HG02970 (cell line): ENCODE results near the gene MAML3.

Source experiments
- ATAC-seq: cut with Tn5 transposase; IDR thresholded peaks from one replicate; pipeline ENCODE4 v1.9.1; 2021; ENCODE audit warnings: mild to moderate bottlenecking, moderate library complexity, moderate number of reproducible peaks; ENCODE audit not compliant: unreplicated experiment, low FRiP score

Gene MAML3

DNA sequence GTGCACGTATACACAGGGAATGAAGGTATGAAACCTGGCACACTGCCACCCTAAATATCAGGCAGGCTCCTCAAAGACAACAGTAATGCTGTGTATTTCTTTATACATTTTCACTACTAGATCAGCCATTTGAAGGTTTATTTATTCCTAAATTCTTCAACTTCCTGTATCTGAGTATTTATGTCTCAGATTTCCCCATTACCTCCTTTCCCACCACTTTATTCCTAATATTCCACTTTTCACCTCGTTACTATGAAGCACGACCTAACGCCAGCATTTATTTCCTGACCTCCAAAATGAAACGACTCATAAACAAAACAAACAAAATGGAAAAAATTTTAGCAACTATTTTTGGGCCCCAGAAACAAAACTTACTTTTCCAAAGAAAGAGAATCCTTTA, 69.6 kb downstream of the MAML3 start:
- ATAC-seq: no peak

DNA sequence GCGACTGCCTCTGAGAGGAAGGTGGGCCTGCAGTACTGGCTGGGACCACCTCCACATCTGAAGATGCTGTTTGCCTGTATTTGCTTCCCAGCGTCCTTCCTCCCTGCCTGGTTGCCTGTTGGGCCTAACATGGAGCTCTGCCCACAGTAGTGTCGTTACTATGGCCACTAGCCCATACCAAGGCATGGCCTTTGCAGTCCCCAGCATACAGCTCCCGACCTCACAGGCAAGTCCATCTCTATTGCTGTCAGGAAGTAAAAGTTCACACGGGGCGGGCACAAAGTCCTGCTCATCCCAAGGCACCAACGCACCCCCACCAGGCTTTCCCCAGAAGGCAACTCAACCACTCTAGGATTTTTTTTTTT, 71.6 kb downstream of the MAML3 start:
- no peak for ATAC-seq

DNA sequence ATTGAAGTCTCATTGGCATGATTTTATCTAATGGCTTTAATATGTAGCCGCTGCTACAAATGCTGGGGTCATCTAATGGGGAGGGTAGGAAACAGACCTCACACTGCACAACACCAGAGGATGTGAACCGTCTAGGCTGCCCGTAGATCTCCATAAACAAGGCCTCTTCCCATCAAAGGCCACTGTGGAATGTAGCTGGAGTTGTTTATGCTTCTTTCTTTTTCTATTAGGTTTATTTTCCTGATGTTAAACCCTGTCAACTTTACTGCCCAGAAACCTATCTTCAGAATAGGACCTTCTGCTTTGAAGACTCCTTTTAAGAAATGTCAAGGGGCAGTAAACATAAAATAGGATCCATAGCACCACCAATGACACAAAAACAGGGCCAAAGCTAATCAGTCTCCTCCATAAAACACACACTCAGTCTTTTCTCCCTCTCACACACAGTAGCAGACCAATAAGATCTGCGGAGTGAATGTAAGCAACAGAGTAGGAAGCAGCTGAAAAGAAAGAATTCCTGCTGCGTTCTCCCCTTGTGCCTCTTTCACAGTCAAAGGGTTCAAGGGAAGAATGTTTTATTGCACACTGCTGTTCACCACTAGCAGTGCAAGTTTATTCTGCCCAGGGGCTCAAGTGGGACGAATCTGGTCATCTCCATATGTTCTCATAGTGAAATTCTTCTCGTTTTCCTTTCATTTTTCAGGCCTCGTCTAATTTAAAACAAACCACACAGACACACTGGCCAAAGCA, 72.2 kb downstream of the MAML3 start:
- ATAC-seq: no peak

DNA sequence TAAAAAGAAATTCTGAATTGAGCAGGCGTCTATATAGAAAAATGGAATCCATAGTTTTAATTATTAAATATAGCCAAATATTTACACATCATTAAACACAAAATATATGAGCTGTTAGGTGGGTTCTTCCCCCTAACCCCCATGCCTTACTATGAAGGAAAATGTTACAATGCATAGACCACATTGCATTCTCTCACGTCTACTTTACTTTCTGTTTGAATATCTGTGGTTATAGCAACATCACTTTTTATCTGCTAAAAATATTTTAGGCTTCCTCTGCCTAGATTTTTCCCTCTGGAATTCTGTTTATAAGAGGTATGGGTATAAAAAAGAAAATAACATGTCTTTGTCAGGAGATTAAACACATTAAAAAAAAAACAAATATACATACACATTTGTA, 73.1 kb downstream of the MAML3 start:
- ATAC-seq: no peak

DNA sequence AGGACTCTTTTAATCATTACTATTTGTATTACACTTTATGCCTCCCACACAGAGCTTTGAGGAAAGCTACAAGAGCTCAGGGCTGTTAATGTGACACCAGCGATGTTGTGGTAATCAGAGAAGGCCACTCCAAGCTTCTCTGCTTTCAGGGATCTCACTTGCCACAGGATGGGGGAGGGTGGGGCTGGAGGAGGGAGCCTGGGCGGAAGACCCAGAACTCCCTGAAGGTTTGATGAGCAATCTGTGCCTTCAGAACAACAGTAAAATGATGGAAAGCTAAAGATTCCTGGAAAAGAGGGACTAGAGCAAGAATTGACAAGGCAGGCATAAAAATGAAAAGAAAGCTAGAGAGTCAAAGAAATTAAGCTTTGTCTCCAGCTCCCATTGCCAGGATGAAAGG, 75.6 kb downstream of the MAML3 start:
- no peak for ATAC-seq

DNA sequence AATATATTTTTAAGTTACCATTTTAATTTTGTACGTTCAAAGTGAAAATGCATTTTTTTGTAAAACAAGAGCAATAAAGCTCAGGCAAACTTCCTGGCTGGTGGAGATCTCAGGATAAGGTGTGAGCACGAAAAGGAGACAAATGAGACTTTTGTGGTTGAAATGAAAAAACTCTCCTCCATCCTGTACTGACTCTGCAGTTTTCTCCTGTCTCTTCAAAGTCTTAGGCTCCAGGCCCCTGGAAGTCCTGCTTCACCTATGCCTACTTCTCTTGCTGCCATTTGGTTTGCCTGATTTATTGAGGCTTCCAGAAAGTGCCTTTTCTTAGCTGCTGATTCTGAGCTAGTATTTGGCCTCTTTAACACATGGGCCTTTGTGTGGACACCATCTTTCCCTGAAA, 77.7 kb downstream of the MAML3 start:
- ATAC-seq: no peak

DNA sequence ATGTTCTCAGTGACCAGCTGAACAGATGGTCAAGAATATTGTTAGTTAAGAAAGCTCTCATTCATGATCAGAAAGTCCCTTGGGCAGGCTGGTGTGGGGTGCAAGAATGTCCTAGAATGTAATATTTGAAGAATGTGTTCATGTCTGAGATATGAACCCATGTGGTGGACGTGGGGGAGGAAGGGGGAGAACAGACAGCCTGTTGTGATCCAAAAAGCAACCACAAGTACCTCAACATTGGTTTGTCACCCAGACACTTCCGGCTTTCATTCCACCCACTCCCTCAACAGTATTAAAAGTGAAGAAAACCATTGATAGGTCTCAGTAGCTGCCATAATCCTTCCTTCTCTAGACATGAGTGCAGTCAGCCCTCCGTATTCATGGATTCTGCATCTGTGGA, 82.2 kb downstream of the MAML3 start:
- peak; percentile 52 for ATAC-seq

DNA sequence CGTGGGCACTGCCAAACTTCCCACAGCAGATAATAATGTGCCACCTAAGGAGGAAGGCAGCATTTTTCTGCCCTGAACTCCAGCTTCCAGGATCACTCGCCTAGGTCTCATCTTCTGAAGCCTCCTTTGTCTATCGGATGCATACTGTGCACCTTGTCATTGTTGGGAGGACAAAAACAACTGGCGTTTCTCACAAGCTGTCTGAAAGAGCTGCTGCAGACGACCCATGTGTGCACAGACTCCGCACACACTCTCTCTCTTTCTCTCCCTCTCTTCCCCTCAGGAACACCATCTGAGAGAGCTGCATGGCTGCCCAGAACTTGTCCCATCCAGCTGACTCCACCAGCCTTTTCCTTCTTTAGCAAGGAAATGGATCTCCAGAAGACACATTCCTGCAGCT, 83.0 kb downstream of the MAML3 start:
- no peak for ATAC-seq

DNA sequence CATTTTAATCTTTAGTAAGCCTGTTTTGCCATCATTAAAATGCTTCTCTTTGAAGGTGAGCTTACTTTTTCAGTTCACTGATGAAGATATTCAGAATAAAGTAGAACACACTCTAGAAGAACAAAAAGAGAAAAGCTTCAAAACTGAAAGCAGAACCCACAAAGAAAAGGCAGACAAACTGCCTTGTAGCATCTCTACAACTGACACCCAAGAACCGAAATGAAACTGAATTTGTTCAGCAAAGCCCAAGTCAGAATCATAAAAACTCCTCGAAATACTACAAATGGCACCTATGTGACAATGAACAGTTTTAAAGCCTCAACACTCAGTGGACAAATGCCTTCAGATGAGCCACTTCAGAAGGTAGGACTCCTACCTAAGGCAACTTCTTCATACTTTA, 83.6 kb downstream of the MAML3 start:
- ATAC-seq: no peak

DNA sequence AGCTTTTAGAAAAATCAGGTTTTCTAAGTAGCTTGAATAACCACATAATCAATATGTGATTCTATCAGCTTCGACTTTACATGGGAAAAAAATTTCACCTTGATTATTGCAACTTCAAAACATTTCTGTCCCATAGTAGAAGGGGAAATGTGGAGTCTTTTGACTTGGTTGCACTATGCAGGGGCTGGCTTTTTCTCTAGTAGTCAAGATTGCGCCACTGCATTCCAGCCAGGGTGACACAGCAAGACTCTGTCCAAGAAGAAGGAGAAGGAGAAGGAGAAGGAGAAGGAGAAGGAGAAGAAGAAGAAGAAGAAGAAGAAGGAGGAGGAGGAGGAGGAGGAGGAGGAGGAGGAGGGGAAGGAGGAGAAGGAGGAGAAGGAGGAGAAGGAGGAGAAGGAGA, 84.9 kb downstream of the MAML3 start:
- ATAC-seq: no peak

DNA sequence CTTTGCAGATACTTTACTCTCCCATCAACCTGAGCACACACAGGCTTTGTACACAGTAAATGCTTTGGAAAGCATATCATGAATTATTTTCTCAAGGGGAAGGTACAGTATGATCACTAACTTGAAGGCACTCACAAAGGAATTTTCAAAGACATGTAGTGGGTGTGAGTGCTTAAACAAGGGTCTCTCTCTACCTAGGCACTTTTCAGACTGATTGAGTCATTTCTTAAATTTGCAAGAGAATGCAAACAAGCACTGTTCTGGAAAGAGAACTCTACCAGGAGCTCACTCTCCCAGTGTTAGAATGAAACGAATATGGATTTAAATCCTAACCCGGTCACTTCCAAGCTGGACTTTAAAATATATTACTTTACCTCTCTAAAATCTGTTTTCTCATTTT, 85.7 kb downstream of the MAML3 start:
- ATAC-seq: no peak

DNA sequence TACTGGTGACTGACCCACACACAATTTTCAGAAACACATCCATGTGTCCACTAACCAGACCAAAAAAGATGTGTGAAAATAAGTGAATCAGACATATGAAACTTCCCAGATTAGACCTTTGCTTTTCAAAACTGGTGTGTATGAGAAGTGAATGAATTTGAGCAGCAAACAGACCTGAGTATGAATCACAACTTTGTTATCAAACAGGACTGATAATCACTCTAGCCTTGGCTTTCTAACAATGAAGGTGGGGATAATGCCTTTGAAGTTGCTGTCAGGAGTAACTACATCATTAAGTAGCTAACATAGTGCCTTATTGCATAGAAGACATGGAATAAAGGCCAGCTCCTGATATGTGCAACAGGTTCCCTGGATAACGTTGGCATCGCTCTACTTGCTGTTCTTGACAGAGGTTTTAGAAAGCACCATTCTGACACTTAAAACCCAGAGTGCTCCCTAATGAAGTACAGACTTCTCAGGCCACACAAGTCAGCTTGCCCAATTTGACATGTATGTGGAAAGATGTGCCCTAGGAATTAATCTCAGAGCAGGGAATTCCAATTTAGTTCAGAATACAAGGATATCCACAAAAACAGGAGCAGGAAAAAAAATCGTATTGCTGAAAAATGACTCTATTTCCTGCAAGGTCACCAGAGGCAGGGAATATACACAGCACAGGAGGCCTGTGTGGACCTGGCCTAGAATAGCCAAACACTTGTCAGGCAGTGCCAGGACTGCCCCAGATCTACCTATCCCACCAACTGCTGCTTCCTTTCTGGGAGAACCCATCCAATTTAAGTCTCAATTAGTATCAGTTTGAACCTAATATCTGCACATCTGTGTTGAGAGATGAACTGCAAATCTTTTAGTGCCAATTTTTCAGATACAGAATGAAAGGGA, 87.7 kb downstream of the MAML3 start:
- ATAC-seq: no peak

DNA sequence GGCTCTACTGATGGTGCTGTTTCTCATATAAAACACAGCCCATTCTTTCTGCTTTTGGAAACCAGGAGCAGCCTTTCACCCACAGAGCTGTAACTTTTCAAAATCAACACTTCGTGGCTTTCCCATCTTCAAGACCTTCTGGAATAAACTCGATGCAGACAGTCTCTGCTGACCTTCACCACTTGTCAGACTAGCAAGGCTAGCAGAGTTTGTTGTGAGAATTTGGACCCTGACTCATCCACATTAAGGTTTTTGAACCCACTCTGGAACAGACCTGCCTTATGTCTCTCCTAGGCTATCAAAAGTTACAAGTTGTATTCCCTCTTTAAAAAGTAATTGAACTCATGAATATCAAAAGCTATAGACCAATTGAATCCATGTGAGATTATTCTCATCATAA, 88.6 kb downstream of the MAML3 start:
- no peak for ATAC-seq

DNA sequence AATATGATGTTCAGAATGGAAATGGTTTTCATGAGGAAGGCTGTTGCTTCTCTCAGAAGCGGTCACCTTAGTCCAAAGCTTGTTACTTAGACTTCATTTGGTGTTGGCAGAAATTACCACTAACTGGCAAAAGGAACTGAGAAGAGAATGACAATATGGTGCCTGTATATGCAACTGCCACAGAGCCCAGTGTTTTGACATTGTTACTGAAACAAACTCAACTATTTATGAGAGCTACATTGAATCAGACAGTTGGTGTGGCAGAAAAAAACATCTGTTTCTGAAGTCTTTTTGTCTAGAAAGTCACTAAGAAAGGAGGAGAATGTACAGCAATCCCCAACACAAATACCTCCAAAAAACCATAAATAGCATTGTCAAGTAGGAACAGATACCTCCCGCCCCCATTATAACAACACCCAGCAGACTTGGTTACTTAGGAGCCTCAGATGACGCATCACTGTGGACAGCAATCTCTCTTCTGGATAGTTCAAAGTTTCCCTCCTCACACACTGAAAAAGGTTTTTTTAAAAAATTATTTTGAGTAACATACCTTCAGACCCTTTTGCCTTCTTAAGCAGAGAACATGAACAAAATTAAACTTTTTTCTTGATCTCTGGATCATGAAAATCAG, 92.2 kb downstream of the MAML3 start:
- ATAC-seq: no peak

DNA sequence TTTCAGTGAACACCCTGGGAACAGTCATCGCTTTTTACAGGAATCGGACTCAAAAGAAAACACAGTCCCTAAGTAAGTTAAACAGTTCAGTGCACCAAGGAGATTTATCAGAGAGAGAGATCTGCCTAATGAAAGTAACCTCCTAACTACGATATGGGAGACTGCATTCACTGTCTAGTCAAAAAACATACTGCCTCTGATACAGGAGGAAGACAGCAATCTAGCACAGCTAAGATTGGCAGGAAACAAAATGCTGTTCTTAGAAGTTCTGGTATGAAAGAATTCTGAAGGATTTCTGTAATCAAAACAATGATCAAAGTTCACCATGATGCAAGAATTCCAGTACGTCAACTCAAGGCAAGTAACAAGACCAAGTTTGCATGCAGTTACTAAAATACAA, 92.8 kb downstream of the MAML3 start:
- ATAC-seq: no peak

DNA sequence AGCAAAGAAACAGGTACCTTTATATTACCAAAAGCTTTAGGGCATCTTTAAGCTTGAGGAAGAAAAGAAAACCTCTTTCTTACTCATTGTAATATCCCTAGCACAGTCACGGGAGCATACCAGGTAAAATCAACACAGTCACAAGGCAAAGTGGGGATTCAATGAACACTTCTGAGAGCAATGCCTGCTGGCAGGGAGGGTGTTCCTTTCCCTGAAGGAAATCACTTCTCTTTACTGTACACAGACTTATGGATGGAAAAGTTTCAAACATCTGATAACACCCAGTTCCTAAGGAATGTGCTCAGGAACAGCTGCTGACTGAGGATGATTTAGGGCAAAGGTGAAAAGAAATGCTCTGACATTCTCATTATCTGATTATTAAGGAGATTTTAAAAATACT, 94.8 kb downstream of the MAML3 start:
- no peak for ATAC-seq

DNA sequence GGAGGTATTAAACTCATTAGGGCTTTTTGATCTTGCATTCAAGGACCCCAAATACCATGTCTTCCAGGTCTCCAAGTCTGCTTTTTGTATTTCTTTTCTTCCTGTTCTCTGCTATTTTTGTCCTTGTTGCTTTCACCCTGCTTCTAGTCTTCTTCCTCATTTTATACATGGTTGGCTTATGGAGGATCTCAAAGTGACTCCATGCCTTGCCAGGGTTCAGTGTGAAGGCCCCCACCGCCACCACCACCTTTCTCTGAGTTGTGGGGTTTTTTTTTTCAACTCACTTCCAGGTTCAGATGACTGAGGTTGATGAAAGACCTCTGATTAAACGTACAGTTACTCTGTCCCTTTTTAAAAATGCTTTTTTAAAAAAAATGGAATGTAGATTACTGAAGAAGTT, 96.3 kb downstream of the MAML3 start:
- no peak for ATAC-seq

DNA sequence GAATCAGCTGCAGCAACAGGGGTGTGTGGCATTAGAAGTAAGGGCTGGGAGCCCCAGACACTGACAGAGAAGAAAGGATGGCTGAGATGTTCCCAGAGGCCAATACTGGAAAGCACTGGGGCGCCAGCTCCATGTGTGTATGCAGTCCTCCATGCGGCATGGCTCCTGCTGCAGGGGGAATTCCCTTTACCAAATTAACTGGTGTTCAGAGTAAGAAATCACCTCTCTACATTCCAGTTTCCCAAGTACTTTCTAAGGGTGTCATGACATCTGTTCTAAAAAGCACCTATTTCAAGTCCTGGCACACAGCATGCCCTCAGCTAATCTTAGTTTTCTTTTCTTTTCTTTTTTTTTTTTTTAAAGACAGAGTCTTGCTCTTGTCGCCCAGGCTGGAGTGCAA, 98.0 kb downstream of the MAML3 start:
- ATAC-seq: no peak

DNA sequence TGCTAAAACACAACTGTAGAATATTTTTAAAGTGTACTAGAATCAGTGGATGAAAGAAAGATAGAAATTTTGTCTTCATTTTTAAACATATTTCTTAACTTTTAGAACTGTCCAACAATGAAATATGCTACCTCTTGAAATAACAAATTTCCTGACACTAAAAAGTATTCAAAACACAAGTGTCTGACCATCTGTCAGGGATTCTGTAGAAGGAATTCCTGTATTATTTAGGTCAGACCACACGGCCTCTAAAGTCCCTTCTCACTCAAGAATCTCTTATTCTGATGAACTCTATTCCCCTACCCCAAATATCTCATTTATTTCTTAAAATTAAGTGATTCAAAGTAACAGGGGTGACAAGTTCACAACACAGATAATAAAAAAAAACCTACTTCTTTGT, 99.1 kb downstream of the MAML3 start:
- no peak for ATAC-seq

DNA sequence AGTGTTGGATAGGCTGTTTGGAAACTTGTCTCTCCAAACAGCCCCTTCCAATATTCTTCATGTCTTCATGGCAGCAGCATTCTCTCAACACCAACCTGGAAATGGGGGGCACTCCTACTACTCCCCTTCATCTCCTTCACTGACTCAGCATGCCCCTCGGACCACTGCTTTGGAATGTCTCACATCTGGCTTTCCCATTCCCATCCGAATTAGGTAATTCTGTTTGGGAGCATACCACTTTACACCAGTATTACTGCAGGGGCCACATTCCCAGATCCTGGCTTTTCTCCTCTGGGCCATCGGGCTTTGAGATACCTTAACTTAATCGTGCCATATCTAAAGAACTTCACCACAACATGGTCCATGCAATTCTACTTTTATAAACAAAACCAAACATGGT, 100.8 kb downstream of the MAML3 start:
- ATAC-seq: no peak

DNA sequence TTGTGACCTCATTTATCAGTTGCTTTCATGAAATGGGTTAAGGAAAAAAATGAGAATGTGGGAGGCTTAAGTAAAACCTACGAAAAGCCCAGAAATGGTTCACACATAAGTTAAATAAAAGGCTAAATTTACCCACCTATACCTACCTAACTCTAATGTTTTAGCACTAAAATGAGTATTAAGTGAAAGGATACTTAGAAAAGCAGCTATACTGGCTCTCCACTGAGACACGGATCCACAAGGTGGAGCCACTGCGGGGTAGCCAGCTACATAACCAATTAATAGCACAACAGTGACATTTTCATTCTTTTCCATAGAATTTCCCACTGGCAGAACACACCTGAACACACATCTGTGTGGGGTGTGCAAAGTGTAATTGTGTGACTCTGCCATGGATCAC, 101.9 kb downstream of the MAML3 start:
- no peak for ATAC-seq
